ENCODE measurements around the gene DCLK3.

Gene DCLK3

DNA sequence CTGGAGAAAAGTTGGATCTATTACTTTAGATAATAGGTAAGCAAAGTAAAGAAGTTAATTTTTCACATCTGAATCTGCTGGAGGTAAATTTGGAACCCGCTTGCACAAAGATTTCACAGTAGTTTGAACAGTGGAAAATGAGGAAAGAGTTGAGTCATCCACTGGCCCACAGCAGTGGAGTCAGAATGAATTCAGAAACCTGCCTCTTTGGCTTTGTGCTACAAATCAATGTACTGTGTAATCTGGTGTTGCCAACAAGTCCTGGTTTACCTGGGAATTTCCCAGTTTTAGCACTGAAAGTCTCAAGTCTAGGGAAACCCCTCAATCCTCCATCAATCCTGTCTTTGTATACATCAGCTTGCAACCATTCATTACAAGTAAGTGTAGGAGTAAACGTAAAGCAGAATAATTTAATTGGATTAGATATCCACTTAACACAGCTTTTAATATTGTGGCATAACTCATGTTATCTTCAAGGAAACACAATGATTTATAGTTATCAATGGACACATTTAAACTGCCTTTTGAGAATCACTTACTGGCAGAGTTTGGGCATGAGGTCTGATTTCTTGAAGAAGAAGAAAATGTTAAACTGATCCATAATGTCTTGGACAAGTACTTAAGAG is 100.6 kb downstream of the DCLK3 start:
- DNase-seq (ENCODE audit: low read depth), result peak; percentile 63
- TF ChIP-seq, protein P1, sequence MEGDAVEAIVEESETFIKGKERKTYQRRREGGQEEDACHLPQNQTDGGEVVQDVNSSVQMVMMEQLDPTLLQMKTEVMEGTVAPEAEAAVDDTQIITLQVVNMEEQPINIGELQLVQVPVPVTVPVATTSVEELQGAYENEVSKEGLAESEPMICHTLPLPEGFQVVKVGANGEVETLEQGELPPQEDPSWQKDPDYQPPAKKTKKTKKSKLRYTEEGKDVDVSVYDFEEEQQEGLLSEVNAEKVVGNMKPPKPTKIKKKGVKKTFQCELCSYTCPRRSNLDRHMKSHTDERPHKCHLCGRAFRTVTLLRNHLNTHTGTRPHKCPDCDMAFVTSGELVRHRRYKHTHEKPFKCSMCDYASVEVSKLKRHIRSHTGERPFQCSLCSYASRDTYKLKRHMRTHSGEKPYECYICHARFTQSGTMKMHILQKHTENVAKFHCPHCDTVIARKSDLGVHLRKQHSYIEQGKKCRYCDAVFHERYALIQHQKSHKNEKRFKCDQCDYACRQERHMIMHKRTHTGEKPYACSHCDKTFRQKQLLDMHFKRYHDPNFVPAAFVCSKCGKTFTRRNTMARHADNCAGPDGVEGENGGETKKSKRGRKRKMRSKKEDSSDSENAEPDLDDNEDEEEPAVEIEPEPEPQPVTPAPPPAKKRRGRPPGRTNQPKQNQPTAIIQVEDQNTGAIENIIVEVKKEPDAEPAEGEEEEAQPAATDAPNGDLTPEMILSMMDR (conservative IDR thresholded peaks at IDR 0.05; ENCODE audit: low read depth, low read length), result no peak
- no peak overlapping the region for H3K4me3 ChIP-seq (ENCODE audit: low read depth, low read length)

DNA sequence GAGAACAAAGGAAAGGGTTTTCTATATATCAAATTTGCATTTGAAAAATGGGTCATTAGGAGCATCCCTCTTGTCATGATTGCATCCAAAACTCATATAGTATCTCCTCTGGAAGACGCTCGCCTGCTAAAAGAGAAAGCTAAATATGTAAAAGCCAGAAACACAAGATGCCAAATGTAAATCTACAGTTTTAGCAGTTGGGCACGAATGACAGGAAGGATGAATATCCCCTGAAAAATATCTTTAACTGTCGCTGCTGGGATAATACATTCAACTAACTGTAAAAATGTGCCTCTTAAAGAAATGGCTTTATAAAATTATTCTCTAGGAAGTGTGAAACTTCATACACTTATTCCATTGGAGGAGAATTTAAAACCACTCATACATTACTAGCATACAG is 101.7 kb downstream of the DCLK3 start:
- H3K4me3 ChIP-seq (ENCODE audit: low read depth, low read length), result no peak overlapping the region
- no peak for DNase-seq (ENCODE audit: low read depth)
- TF ChIP-seq, protein P1 (conservative IDR thresholded peaks at IDR 0.05; ENCODE audit: low read depth, low read length), result no peak
